Vagina (tissue), 2 donors: Measurements from ENCODE around the gene PIP4K2A.

ENCODE experiments used
- CTCF ChIP-seq, 3 experiments: fragments of 450-650 bp in 2 of 3; fragments of 200-600 bp in 1 of 3; sonication (generic) in 1 of 3; IDR thresholded peaks; one replicate each; pipeline ENCODE4 v1.5.1; 2017 to 2019; ENCODE audit warnings: antibody characterized with exemption in 3 of 3, mild to moderate bottlenecking in 2 of 3, moderate library complexity in 2 of 3
- POLR2A ChIP-seq, 2 donors: fragments of 450-650 bp; IDR thresholded peaks; one replicate each; pipeline ENCODE4 v1.6.1; 2017; ENCODE audit warnings: antibody characterized with exemption in 2 of 2, mild to moderate bottlenecking in 2 of 2, moderate library complexity in 2 of 2

GRCh38 chr10:22557321-22557720 is 157.1 kb downstream of the PIP4K2A start:
- TF ChIP-seq CTCF (IDR thresholded peaks at IDR 0.05), result no peak
- TF ChIP-seq POLR2A (IDR thresholded peaks at IDR 0.05), result no peak
